AG09319 (cell line): Measurements from ENCODE around the gene COPG2.

Source experiments
- DNase-seq: peaks from one replicate; pipeline ENCODE4 v3.0.0-alpha.2; 2010; ENCODE audit warnings: low read depth; ENCODE audit errors: extremely low read depth
- TF ChIP-seq, protein P1 (sequence below): IDR thresholded peaks from 2 replicates; pipeline ENCODE4 v1.5.1; 2011; ENCODE audit warnings: low read depth, mild to moderate bottlenecking, inconsistent platforms, low read length, moderate library complexity

The COPG2 gene

DNA sequence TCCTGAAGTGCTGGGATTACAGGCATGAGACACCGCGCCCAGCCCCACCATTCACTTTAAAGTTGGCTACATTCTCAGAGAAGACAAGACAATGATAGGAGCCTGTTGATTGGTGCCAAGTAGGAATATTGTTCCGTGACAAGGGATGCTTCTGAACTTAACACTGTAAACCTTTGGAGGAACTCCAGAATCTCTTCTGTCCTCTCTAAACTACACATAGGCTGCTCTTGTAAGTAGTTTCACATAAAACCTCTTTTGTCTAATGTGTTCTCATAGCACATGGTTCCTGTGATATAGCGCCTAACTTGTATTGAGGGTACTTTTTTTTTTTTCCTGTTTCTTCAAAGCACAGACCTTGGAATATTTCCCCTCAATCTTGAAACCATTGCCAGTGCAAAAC is 3.6 kb upstream of the COPG2 start:
- no peak for DNase-seq
- TF ChIP-seq, protein P1, sequence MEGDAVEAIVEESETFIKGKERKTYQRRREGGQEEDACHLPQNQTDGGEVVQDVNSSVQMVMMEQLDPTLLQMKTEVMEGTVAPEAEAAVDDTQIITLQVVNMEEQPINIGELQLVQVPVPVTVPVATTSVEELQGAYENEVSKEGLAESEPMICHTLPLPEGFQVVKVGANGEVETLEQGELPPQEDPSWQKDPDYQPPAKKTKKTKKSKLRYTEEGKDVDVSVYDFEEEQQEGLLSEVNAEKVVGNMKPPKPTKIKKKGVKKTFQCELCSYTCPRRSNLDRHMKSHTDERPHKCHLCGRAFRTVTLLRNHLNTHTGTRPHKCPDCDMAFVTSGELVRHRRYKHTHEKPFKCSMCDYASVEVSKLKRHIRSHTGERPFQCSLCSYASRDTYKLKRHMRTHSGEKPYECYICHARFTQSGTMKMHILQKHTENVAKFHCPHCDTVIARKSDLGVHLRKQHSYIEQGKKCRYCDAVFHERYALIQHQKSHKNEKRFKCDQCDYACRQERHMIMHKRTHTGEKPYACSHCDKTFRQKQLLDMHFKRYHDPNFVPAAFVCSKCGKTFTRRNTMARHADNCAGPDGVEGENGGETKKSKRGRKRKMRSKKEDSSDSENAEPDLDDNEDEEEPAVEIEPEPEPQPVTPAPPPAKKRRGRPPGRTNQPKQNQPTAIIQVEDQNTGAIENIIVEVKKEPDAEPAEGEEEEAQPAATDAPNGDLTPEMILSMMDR = no peak

DNA sequence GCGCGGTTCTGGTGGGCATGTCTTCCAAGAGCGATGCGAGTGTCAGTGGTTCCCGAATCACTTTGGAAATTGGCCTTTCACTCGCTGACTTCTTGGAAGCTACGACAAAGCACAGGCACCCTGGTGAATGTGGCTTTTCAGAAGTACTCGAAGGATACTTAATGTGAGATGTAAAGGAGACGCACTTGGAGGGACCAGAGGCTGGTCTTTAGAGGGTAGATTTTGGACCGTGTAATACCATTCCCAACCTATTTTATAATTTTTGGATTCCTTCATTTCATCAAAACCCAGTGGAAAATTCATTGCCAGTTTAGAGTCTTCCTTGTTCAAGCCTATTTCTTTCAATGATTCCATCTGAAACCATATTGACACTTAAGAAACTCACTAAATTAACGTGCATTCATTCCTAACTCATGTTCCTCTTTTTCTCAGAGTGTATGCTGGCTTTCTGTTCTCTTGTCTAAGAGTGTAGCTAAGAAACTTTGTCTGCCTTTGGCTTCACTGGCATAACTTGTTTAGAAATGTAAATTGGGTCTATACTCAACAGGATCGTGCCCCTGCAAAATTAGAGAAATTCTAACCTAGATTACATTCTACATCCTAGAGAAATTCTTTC is 645 bp upstream of the COPG2 start:
- DNase-seq = no peak

DNA sequence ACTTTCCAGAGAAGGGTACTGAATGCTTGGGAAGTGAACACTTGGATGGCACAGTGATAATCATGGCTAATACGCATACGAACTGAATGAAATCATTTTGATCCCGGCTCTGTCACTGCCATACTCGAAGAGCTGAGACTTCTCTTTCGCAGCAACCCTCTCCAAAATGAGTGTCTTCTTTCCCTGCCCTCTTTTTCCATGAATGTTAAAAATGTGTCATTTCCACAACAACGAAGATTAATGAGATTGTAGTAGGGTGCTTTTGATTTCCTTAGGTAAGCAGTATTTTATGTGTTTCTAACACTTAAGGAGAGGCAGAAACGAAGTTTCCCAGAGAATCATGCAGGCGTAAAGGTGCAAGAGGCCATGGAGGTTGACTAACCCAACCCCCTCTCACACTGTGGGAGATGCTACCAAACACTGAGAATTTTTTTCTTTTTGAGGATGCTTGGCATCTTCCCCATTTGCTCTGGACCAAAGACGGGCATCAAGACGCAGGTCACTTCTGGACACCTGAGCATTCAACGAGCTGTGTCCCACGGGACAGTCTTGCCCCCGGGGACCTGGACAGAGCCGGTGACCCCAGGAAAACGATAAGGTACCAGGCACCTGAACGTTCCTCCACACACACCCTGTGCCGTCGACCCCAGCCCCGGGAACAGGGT is 823 bp downstream of the COPG2 start:
- TF ChIP-seq, protein P1 = no peak; the same call in 1 of the 2 replicates
- DNase-seq = no peak

More for the DNA sequence above, 645 bp upstream of the COPG2 start:
- TF ChIP-seq, protein P1 = no peak

DNA sequence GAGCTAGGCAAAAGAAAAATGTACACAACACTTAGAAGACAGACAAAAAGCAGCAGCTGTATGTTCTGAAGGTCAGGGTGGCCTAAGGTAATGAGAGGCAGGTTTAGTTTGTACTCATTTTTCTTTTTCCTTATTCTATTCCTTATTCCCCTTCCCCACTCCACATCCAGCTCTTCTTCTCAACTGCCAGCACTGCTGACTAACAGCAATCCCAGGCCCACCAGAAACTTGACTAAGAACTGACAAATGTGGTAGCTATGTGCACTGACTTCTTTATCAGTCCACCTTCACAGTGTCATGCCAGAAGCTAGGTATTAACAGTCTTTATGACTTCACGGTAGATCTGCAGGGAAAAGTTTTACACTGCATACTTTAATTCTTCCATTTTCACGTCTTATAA is 6.1 kb downstream of the COPG2 start:
- no peak for DNase-seq
- TF ChIP-seq, protein P1 = no peak

DNA sequence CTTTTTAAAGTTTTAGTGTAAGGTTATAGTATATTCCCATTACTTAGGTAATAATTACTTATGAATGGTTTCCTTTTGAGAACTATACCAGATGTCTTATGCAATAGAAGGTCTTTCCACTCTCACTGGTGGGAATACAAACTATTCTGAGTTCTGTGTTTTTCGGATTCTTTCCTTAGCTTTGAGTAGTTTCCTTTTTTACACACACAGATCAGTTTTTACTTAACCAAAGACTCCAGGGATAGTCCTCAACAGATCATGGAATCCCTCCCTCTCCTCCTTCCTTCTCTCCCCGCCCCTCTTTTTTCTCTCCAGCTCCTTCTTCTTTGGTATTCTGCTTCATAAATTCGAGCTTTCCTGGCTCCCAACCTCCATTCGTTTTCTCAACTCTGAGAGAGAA is 13.3 kb downstream of the COPG2 start:
- DNase-seq = no peak
- TF ChIP-seq, protein P1 = no peak

DNA sequence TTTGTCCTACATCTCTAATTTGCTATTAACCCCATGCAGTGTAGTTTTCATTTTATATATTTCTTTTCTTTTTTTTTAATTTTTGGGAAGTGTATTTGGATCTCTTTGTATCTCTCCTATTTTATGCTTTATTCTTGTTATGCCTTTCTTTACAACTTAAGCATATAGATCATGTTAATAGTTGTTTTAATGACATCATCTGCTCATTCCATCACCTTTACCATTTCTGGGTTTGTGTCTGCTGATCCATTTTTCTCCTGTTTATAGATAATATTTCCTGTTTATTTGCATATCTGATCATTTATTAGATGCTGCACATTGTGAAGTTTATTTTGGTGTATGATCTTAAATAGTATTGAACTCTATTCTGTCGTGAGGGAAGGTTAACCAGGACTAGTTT is 13.7 kb downstream of the COPG2 start:
- TF ChIP-seq, protein P1 = no peak
- DNase-seq = no peak

DNA sequence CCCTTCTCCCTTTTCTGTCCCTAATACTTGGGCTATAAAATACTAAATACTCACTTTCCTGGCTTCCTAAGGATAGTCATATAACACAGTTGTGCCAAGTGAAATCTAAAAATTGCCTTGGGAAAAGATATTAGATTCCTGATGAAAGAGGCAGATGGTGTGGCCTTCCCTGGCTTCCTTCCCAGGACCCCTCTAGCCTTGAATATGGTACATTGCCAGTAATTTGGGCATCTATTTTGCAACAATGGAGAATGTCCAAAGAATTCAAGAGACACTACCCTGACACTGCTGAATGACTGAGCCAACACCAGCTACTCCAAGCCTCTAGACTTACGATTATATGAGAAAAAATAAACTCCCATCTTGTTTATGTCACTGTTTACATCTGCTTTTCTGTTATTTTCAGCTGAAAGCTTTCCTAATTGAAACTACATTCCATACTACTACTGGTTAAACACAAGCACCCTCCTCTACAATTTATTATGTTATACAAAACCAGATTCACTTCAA is 17.9 kb downstream of the COPG2 start:
- no peak for DNase-seq
- TF ChIP-seq, protein P1 = no peak
